Choroid plexus epithelial cell (primary cell): ENCODE measurements around the gene ETFB.

ENCODE experiments used
- DNase-seq: peaks from one replicate; pipeline ENCODE4 v3.0.0-alpha.2; 2010; ENCODE audit warnings: low read depth
- H3K4me3 ChIP-seq: 2 replicates; pipeline ENCODE4 v1.5.1; 2011; ENCODE audit warnings: low read depth, mild to moderate bottlenecking, control low read depth, low read length, moderate library complexity
- TF ChIP-seq, protein P1 (sequence below): conservative IDR thresholded peaks from 2 replicates; pipeline ENCODE4 v1.5.1; 2011; ENCODE audit warnings: low read depth, mild to moderate bottlenecking, control low read depth, inconsistent platforms, low read length, moderate library complexity

The ETFB gene

DNA sequence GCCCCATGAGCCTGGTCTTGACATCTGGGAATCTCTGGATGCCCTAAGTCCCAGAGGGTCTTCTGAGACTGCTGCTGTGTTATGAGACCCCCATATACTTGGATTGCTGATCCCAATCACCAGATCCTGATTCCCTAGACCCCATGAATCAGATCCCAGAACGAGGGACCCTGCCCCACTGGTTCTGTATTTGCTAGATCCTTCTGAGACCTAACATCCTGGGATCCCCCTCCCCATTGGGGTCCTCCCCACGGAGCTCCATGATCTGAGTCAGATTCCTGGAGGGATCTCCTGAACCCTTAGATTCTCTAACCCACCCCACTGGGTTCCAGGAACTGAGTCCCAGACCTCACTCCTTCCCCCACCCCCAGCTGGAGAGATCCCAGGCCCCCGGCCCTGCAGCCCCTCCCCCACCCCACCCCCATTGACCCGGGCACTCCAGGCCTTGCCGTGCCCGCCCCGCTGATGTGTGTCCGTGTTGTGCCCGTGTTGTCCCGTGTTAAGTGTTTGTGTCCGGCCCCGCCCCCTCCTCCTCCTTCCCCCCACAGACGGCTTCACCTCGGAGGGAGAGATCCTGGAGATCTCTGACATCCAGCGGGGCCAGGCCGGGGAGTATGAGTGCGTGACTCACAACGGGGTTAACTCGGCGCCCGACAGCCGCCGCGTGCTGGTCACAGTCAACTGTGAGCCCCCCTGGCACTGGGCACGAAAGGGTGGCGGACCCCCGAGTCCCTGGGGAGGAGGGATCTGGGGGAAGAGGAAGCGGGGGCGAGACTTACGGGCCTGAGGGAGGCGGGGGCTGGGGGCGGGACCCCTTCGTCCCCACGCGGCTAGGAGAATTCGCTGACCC, 39.7 kb downstream of the ETFB start:
- DNase-seq: no peak
- TF ChIP-seq, protein P1, sequence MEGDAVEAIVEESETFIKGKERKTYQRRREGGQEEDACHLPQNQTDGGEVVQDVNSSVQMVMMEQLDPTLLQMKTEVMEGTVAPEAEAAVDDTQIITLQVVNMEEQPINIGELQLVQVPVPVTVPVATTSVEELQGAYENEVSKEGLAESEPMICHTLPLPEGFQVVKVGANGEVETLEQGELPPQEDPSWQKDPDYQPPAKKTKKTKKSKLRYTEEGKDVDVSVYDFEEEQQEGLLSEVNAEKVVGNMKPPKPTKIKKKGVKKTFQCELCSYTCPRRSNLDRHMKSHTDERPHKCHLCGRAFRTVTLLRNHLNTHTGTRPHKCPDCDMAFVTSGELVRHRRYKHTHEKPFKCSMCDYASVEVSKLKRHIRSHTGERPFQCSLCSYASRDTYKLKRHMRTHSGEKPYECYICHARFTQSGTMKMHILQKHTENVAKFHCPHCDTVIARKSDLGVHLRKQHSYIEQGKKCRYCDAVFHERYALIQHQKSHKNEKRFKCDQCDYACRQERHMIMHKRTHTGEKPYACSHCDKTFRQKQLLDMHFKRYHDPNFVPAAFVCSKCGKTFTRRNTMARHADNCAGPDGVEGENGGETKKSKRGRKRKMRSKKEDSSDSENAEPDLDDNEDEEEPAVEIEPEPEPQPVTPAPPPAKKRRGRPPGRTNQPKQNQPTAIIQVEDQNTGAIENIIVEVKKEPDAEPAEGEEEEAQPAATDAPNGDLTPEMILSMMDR: no peak
- H3K4me3 ChIP-seq: no peak overlapping the region

DNA sequence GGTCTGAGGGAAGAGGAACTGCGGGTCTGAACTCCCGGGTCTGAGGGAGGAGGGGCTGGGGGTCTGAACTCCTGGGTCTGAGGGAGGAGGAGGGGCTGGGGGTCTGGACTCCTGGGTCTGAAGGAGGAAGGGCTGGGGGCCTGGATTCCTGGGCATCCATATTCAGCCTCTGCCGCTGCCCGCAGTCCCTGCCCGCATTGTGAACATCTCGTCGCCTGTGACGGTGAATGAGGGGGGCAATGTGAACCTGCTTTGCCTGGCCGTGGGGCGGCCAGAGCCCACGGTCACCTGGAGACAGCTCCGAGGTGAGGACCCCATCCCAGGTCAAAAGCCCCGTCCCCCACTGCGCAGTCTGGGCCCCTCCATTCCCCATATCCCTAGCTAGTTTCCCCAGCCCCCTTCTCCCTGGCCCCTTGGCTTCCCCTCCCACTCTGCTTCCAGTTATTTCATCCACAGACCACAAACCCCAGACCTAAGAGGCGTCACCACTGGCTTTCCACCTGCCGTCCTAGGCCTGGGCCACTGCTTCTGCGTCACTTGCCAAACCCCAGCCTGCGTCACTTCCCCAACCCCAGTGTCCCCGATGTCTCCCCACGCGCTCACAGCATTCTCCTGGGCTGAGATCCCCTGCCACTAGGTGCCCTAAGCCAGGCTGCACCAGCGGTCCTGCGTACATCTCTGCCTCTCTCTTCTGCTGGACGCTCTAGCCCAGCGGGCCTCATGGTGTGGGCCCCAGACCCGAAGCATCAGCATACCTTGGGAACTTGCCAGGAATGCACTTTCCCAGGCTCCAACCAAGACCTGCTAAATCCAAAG, 40.8 kb downstream of the ETFB start:
- TF ChIP-seq, protein P1: no peak
- no peak for DNase-seq
- no peak overlapping the region for H3K4me3 ChIP-seq

DNA sequence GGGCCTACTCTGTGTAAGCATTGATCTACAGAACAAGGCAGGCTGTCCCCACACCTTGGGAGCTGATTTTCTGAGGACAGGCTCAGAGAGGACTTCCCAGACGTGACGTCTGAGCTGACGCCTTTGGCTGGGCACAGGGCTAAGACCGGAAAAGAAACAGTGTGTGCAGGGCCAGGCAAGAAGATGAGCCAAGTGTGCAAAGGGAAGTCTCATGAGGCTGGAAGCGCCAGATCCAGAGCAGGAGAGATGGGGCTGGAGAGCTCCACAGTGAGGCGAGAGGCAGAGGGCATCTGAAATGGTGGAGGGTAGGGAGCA, 42.1 kb downstream of the ETFB start:
- TF ChIP-seq, protein P1: no peak

GRCh38 chr19:51323481-51324166, 42.6 kb downstream of the ETFB start:
- no peak overlapping the region for H3K4me3 ChIP-seq
- DNase-seq: no peak
- TF ChIP-seq, protein P1: no peak

More for the DNA sequence above, 42.1 kb downstream of the ETFB start:
- DNase-seq: no peak
- H3K4me3 ChIP-seq: no peak overlapping the region

DNA sequence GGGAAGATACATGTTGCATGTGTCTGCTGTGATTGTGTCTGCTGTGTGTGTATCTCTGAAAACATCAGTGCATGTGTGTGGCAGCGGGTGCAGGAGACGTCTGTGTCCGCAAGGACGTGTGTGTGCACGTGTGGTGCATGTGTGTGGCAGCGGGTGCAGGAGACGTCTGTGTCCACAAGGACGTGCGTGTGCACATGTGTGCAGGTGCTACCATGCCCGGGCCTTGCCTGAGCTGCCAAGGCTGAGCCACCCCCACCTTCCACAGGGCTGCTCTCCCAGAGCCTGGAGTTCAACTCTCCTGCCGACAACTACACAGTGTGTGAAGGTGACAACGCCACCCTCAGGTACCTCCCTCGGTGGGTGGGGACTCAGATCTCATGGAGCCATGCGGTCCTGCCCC, 44.4 kb downstream of the ETFB start:
- TF ChIP-seq, protein P1: no peak
- DNase-seq: no peak
- H3K4me3 ChIP-seq: no peak overlapping the region

DNA sequence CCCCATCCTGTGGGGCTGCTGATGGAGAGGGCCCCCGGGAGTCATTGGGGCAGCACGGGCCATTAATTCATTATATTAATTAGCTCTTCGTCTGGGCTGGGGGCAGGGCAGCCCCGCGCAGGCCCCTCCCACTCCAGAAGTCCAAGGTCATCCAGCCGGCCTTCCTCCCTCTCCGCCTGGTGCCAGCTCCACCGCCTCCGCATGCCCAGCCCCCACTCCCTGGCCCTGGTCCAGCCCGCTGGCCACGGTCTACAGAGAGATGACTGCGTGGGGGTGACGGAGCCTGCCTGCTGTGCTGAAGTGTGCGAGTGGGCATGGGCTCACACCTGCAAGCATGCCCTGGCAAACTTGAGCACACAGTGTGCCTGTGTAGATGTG, 45.9 kb downstream of the ETFB start:
- H3K4me3 ChIP-seq: no peak overlapping the region
- TF ChIP-seq, protein P1: no peak
- DNase-seq: no peak
